GM12878 (cell line): ENCODE data around the gene IFNL1. TPM values are rescaled to one million over a fixed set of nuclear protein-coding genes. Genes with fewer than 3 reads are reported as not detected.

Experiments
- ATAC-seq: fragments of 200-7000 bp; cut with Tn5 transposase; 3 replicates; pipeline ENCODE4 v1.9.1; 2020; ENCODE audit warnings: mild to moderate bottlenecking, moderate library complexity
- BruUV-seq: library from RNA; stranded (reverse); fragments of 400-500 nt; replicated peaks from 2 replicates; lab custom pipeline; 2021; lab: Mats Ljungman, UMichigan
- CTCF ChIA-PET: fragments of 300-600 bp; sonication (Branson Sonifier 250); formaldehyde crosslinking; extraction: SDS; loops from one replicate; lab custom pipeline; 2021; ENCODE audit warnings: inconsistent platforms; lab: Yijun Ruan, JAX
- POLR2A ChIA-PET: fragments of 350-600 bp; formaldehyde crosslinking; extraction: SDS; loops from one replicate; lab custom pipeline; 2021; ENCODE audit warnings: inconsistent platforms; lab: Charles Lee
- RAD21 ChIA-PET: fragments of 300-600 bp; sonication (Branson Sonifier 250); formaldehyde crosslinking; loops from one replicate; lab custom pipeline; 2023; ENCODE audit warnings: antibody characterized with exemption; ENCODE audit not compliant: unreplicated experiment; lab: Charles Lee
- SMC1A ChIA-PET: fragments of 300-600 bp; sonication (Branson Sonifier 250); formaldehyde crosslinking; loops from one replicate; lab custom pipeline; 2023; ENCODE audit not compliant: unreplicated experiment, uncharacterized antibody; lab: Charles Lee
- DNase-seq: peaks from one replicate; pipeline ENCODE4 v3.0.0-alpha.2; 2011; ENCODE audit warnings: low read depth, low spot score
- FAIRE-seq: peaks from 3 replicates; lab custom pipeline; 2011; peaks lifted over from hg19 to GRCh38; lab: Jason Lieb, UNC
- H2AFZ ChIP-seq: 2 replicates; pipeline ENCODE4 v1.6.0; 2011; ENCODE audit warnings: low read depth, low read length, control low read depth; ENCODE audit not compliant: control insufficient read depth
- H3K27ac ChIP-seq: 2 replicates; pipeline ENCODE4 v1.5.1; 2011; ENCODE audit warnings: control low read depth; ENCODE audit not compliant: control insufficient read depth, insufficient read depth
- H3K27me3 ChIP-seq, 2 experiments: replicated peaks in 1 of 2; 2 replicates each; pipeline versions ENCODE4 v1.6.0 to v1.6.1; 2011; ENCODE audit warnings: low read length in 1 of 2; ENCODE audit not compliant: control insufficient read depth in 2 of 2, insufficient read depth in 2 of 2
- H3K36me3 ChIP-seq, 2 experiments: 2 replicates each; pipeline ENCODE4 v1.5.1; 2011; ENCODE audit warnings: low read length in 1 of 2; ENCODE audit not compliant: control insufficient read depth in 2 of 2, insufficient read depth in 2 of 2
- H3K4me1 ChIP-seq: 2 replicates; pipeline ENCODE4 v1.6.1; 2011; ENCODE audit warnings: mild to moderate bottlenecking, low read length, moderate library complexity, mixed read lengths; ENCODE audit not compliant: control insufficient read depth, insufficient read depth
- H3K4me2 ChIP-seq: 2 replicates; pipeline ENCODE4 v1.6.0; 2011; ENCODE audit warnings: control low read depth; ENCODE audit not compliant: control insufficient read depth, insufficient read depth
- H3K4me3 ChIP-seq: fragments of 200-600 bp; sonication (generic); 2 replicates; pipeline ENCODE4 v1.5.1; 2016
- H3K79me2 ChIP-seq: 2 replicates; pipeline ENCODE4 v1.6.0; 2011; ENCODE audit warnings: low read length; ENCODE audit not compliant: control insufficient read depth, insufficient read depth
- H3K9ac ChIP-seq: 2 replicates; pipeline ENCODE4 v1.8.0; 2011; ENCODE audit warnings: low read length, control low read depth, mixed read lengths; ENCODE audit not compliant: control insufficient read depth, insufficient read depth
- H3K9me3 ChIP-seq: replicated peaks from 3 replicates; pipeline ENCODE4 v1.5.1; 2011; ENCODE audit warnings: mild to moderate bottlenecking, low read length; ENCODE audit not compliant: control insufficient read depth, insufficient read depth
- H4K20me1 ChIP-seq: 2 replicates; pipeline ENCODE4 v1.6.0; 2011; ENCODE audit not compliant: control insufficient read depth, insufficient read depth
- BMI1 ChIP-seq: fragments of 450-650 bp; IDR thresholded peaks from 2 replicates; pipeline ENCODE4 v1.6.1; 2016; ENCODE audit warnings: mild to moderate bottlenecking, moderate library complexity, borderline replicate concordance
- CHD4 ChIP-seq: fragments of 200-600 bp; sonication (generic); IDR thresholded peaks from 2 replicates; pipeline ENCODE4 v1.6.1; 2016; ENCODE audit warnings: mild to moderate bottlenecking
- DPF2 ChIP-seq: fragments of 450-650 bp; IDR thresholded peaks from 2 replicates; pipeline ENCODE4 v1.6.1; 2017; ENCODE audit warnings: mild to moderate bottlenecking
- IKZF2 ChIP-seq, 2 experiments: fragments of 450-650 bp; IDR thresholded peaks; 2 replicates each; pipeline ENCODE4 v1.6.1; 2017; ENCODE audit warnings: mild to moderate bottlenecking in 2 of 2, moderate library complexity in 2 of 2
- MYB ChIP-seq: fragments of 150-350 bp; IDR thresholded peaks from 2 replicates; pipeline ENCODE4 v1.6.1; 2014; ENCODE audit warnings: mild to moderate bottlenecking, low read depth, low read length, borderline replicate concordance
- NR2C2 ChIP-seq: IDR thresholded peaks from 2 replicates; pipeline ENCODE4 v1.6.1; 2011; ENCODE audit warnings: borderline replicate concordance, low read depth; ENCODE audit not compliant: control insufficient read depth, insufficient read length
- RB1 ChIP-seq: fragments of 450-650 bp; formaldehyde crosslinking; IDR thresholded peaks from 2 replicates; pipeline ENCODE4 v1.6.1; 2017; ENCODE audit warnings: mild to moderate bottlenecking, borderline replicate concordance
- SIN3A ChIP-seq: IDR thresholded peaks from 2 replicates; pipeline ENCODE4 v1.6.1; 2012; ENCODE audit warnings: low read depth, low read length, improper control_type of control experiment
- SREBF2 ChIP-seq: IDR thresholded peaks from 2 replicates; pipeline ENCODE4 v1.6.1; 2012; ENCODE audit warnings: mild to moderate bottlenecking, low read length
- STAT1 ChIP-seq: fragments of 450-650 bp; conservative IDR thresholded peaks from 2 replicates; pipeline ENCODE4 v1.6.1; 2014; ENCODE audit warnings: antibody characterized with exemption, mild to moderate bottlenecking
- TAF1 ChIP-seq: IDR thresholded peaks from 2 replicates; pipeline ENCODE4 v1.6.1; 2011; ENCODE audit warnings: mild to moderate bottlenecking, low read depth, low read length, borderline replicate concordance
- YBX1 ChIP-seq: fragments of 450-650 bp; IDR thresholded peaks from 2 replicates; pipeline ENCODE4 v1.6.1; 2016; ENCODE audit warnings: antibody characterized with exemption
- ZNF217 ChIP-seq: fragments of 450-650 bp; IDR thresholded peaks from 2 replicates; pipeline ENCODE4 v1.6.1; 2017; ENCODE audit warnings: antibody characterized with exemption, mild to moderate bottlenecking
- ZNF274 ChIP-seq: IDR thresholded peaks from one replicate; pipeline ENCODE4 v1.8.0; 2011; ENCODE audit not compliant: insufficient read length, insufficient read depth
- ZNF622 ChIP-seq: fragments of 450-650 bp; IDR thresholded peaks from 2 replicates; pipeline ENCODE4 v1.6.1; 2017; ENCODE audit warnings: mild to moderate bottlenecking, inconsistent platforms
- ZZZ3 ChIP-seq: IDR thresholded peaks from 2 replicates; pipeline ENCODE4 v1.6.1; 2011; ENCODE audit warnings: low read depth; ENCODE audit not compliant: control insufficient read depth, insufficient read length
- in situ Hi-C: fragments of 300-500 bp; cut with MboI; formaldehyde crosslinking; loops from 9 replicates; pipeline ENCODE4 v1.14.3; 2018; ENCODE audit warnings: mixed read lengths
- intact Hi-C: fragments of 100-400 bp; cut with micrococcal nuclease; formaldehyde crosslinking; loops from one replicate; pipeline ENCODE4 v1.14.2; 2022; ENCODE audit not compliant: unreplicated experiment
- polyA plus RNA-seq, 11 experiments: library from polyadenylated mRNA; depleted of rRNA in 4 of 11; unstranded in 6 of 11; stranded (reverse) in 5 of 11; fragments of >200 nt; fragmentation: Nextera tagmentation in 4 of 11; fragmentation: Illumina TruSeq in 1 of 11; extraction: Ambion mirVana in 4 of 11; extraction: Trizol in 1 of 11; gene quantifications; 1 replicate in 1 of 11; 2 replicates in 10 of 11; pipeline versions ENCODE4 v1.2.1 to v1.2.3, GENCODE V29; 2011 to 2016; ENCODE audit warnings: inconsistent platforms in 2 of 11, missing spikeins in 2 of 11, low read depth in 1 of 11
- total RNA-seq, 4 experiments: library from RNA; depleted of rRNA in 3 of 4; stranded (reverse); fragments of >200 nt in 3 of 4; fragmentation: Illumina TruSeq in 1 of 4; extraction: Trizol in 1 of 4; gene quantifications; 2 replicates each; pipeline versions ENCODE4 v1.2.1 to v1.2.3, GENCODE V29; 2013 to 2021
- TF ChIP-seq, protein P1 (sequence below): fragments of 450-650 bp; formaldehyde crosslinking; IDR thresholded peaks from 2 replicates; pipeline ENCODE4 v1.4.0; 2022; ENCODE audit warnings: mild to moderate bottlenecking, moderate library complexity
- TF ChIP-seq, protein P2 (sequence below): fragments of 150-350 bp; IDR thresholded peaks from 2 replicates; pipeline ENCODE4 v1.6.1; 2016; ENCODE audit warnings: low read depth, low read length

Gene IFNL1
- total and polyA plus RNA-seq, 10 of the 15 experiments (the other 5 are each of a cell fraction or from before 2014, with no cell fraction given): not detected

DNA sequence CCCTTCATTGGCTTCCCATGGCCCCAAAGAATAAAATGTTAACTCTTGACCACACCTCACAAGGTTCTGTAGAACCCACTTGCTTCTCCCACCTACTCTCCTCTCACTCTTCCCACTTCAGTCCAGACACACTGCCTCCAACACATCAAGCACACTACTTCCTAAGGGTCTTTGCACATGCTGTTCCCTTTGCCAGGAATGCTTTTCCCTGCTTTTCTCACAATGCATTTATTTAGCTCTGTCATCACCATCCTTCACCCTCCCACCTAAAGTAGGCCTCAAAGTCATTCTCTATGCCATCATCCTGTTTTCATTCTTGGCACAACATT is 7.9 kb downstream of the IFNL1 start:
- no peak for DNase-seq
- RAD21 ChIA-PET: interaction anchor here (0.6 kb wide), 1 partner anchor 132 kb away, joined by 5 read pairs; no protein-coding TSS in a partner anchor
- no peak for FAIRE-seq
- CTCF ChIA-PET: interaction anchor here (1.4 kb wide), 1 partner anchor 24 kb away, joined by 4 read pairs; no protein-coding TSS in a partner anchor
- H4K20me1 ChIP-seq: no peaks in the 10 kb centered on the region
- no TSS peak for BruUV-seq
- in situ Hi-C loops: no loop called here
- no peaks in the 10 kb centered on the region for H3K79me2 ChIP-seq
- no peak overlapping the region for H3K4me3 ChIP-seq
- no peak overlapping the region for H3K9ac ChIP-seq
- POLR2A ChIA-PET: no interaction called here
- H3K27me3 ChIP-seq: peaks cover 0 to 2% of the 10 kb centered on the region in 2 experiments; a peak in 1 of 4 replicates
- H3K36me3 ChIP-seq: no peaks in the 10 kb centered on the region
- H3K9me3 ChIP-seq: no peaks in the 10 kb centered on the region
- no peak for ATAC-seq
- intact Hi-C loops: no loop called here
- no peak overlapping the region for H3K4me2 ChIP-seq
- SMC1A ChIA-PET: no interaction called here
- H2AFZ ChIP-seq: no peak overlapping the region
- no peaks in the 10 kb centered on the region for H3K4me1 ChIP-seq
- H3K27ac ChIP-seq: no peak overlapping the region
- TF ChIP-seq CHD4 (no peak), DPF2 (no peak), STAT1 (no peak), ZNF217 (no peak), ZZZ3 (no peak), SIN3A (no peak), IKZF2 (IDR thresholded peaks at IDR 0.05) (no peak), SREBF2 (no peak), NR2C2 (no peak), ZNF274 (no peak), ZNF622 (no peak), MYB (no peak), BMI1 (no peak), RB1 (no peak), TAF1 (no peak), YBX1 (no peak)
- TF ChIP-seq, protein P1, sequence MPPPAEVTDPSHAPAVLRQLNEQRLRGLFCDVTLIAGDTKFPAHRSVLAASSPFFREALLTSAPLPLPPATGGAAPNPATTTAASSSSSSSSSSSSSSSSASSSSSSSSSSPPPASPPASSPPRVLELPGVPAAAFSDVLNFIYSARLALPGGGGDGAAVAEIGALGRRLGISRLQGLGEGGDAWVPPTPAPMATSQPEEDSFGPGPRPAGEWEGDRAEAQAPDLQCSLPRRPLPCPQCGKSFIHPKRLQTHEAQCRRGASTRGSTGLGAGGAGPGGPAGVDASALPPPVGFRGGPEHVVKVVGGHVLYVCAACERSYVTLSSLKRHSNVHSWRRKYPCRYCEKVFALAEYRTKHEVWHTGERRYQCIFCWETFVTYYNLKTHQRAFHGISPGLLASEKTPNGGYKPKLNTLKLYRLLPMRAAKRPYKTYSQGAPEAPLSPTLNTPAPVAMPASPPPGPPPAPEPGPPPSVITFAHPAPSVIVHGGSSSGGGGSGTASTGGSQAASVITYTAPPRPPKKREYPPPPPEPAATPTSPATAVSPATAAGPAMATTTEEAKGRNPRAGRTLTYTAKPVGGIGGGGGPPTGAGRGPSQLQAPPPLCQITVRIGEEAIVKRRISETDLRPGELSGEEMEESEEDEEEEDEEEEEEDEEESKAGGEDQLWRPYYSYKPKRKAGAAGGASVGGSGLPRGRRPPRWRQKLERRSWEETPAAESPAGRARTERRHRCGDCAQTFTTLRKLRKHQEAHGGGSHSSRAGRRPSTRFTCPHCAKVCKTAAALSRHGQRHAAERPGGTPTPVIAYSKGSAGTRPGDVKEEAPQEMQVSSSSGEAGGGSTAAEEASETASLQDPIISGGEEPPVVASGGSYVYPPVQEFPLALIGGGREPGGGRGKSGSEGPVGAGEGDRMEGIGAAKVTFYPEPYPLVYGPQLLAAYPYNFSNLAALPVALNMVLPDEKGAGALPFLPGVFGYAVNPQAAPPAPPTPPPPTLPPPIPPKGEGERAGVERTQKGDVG: no peak
- TF ChIP-seq, protein P2, sequence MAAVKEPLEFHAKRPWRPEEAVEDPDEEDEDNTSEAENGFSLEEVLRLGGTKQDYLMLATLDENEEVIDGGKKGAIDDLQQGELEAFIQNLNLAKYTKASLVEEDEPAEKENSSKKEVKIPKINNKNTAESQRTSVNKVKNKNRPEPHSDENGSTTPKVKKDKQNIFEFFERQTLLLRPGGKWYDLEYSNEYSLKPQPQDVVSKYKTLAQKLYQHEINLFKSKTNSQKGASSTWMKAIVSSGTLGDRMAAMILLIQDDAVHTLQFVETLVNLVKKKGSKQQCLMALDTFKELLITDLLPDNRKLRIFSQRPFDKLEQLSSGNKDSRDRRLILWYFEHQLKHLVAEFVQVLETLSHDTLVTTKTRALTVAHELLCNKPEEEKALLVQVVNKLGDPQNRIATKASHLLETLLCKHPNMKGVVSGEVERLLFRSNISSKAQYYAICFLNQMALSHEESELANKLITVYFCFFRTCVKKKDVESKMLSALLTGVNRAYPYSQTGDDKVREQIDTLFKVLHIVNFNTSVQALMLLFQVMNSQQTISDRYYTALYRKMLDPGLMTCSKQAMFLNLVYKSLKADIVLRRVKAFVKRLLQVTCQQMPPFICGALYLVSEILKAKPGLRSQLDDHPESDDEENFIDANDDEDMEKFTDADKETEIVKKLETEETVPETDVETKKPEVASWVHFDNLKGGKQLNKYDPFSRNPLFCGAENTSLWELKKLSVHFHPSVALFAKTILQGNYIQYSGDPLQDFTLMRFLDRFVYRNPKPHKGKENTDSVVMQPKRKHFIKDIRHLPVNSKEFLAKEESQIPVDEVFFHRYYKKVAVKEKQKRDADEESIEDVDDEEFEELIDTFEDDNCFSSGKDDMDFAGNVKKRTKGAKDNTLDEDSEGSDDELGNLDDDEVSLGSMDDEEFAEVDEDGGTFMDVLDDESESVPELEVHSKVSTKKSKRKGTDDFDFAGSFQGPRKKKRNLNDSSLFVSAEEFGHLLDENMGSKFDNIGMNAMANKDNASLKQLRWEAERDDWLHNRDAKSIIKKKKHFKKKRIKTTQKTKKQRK: no peak
